PC-3 (cell line): ENCODE measurements around the gene CD226. TPM values are rescaled to one million over a fixed set of nuclear protein-coding genes. Genes with fewer than 3 reads are reported as not detected.
A peak's percentile ranks its signal among the peaks of the same experiment; 100 is the strongest.
"Not testable (repeated sequence)": the region's sequence is repeated elsewhere in the genome, so short reads cannot be mapped to it uniquely, and the experiment has no call there.

Experiments
- ATAC-seq: fragments of 200-7000 bp; cut with Tn5 transposase; 2 replicates; pipeline ENCODE4 v1.9.1; 2020; ENCODE audit warnings: mild to moderate bottlenecking, moderate library complexity
- BruUV-seq: library from RNA; stranded (reverse); fragments of 400-500 nt; replicated peaks from 2 replicates; lab custom pipeline; 2021; lab: Mats Ljungman, UMichigan
- CTCF ChIA-PET: fragments of 300-600 bp; sonication (Branson Sonifier 250); formaldehyde crosslinking; loops from one replicate; lab custom pipeline; 2022; ENCODE audit warnings: antibody characterized with exemption; lab: Charles Lee
- POLR2A ChIA-PET: fragments of 300-600 bp; sonication (Branson Sonifier 250); formaldehyde crosslinking; loops from one replicate; lab custom pipeline; 2022; ENCODE audit warnings: antibody characterized with exemption; ENCODE audit not compliant: unreplicated experiment; lab: Charles Lee
- DNase-seq: peaks from one replicate; pipeline ENCODE4 v3.0.0-alpha.2; 2015
- H2AFZ ChIP-seq: fragments of 300-600 bp; sonication (generic); 2 replicates; pipeline ENCODE4 v1.6.0; 2016; ENCODE audit warnings: antibody characterized with exemption, low read length
- H3F3A ChIP-seq: fragments of 300-600 bp; sonication (generic); one replicate; pipeline ENCODE4 v1.6.0; 2017; ENCODE audit warnings: antibody characterized with exemption, low read length, control low read depth, mild to moderate bottlenecking; ENCODE audit not compliant: unreplicated experiment
- H3K27ac ChIP-seq: fragments of 300-600 bp; sonication (generic); 2 replicates; pipeline ENCODE4 v1.5.1; 2016; ENCODE audit warnings: mild to moderate bottlenecking, low read length
- H3K27me3 ChIP-seq: fragments of 300-600 bp; sonication (generic); 2 replicates; pipeline ENCODE4 v1.6.1; 2016; ENCODE audit warnings: low read length, mixed read lengths
- H3K36me3 ChIP-seq: fragments of 300-600 bp; sonication (generic); 2 replicates; pipeline ENCODE4 v1.6.1; 2016; ENCODE audit warnings: low read depth, mixed run types, low read length, mixed read lengths
- H3K4me1 ChIP-seq: fragments of 300-600 bp; sonication (generic); 2 replicates; pipeline ENCODE4 v1.5.1; 2016; ENCODE audit warnings: low read length; ENCODE audit not compliant: insufficient read depth
- H3K4me2 ChIP-seq: fragments of 300-600 bp; sonication (generic); 2 replicates; pipeline ENCODE4 v1.6.0; 2016; ENCODE audit warnings: low read length
- H3K4me3 ChIP-seq: fragments of 300-600 bp; sonication (generic); 2 replicates; pipeline ENCODE4 v1.5.1; 2016; ENCODE audit warnings: mild to moderate bottlenecking, low read length, mixed read lengths
- H3K79me2 ChIP-seq: fragments of 300-600 bp; sonication (generic); 2 replicates; pipeline ENCODE4 v1.6.1; 2017; ENCODE audit warnings: low read length, mixed read lengths
- H3K9ac ChIP-seq: fragments of 300-600 bp; sonication (generic); 2 replicates; pipeline ENCODE4 v1.6.0; 2016; ENCODE audit warnings: mild to moderate bottlenecking, low read length
- H3K9me2 ChIP-seq: fragments of 300-600 bp; sonication (generic); replicated peaks from 2 replicates; pipeline ENCODE4 v1.6.1; 2016; ENCODE audit warnings: mixed run types, low read length, mixed read lengths
- H3K9me3 ChIP-seq: fragments of 300-600 bp; sonication (generic); 2 replicates; pipeline ENCODE4 v1.6.1; 2016; ENCODE audit warnings: low read length, mixed read lengths
- H4K20me1 ChIP-seq: fragments of 300-600 bp; sonication (generic); 2 replicates; pipeline ENCODE4 v1.6.1; 2016; ENCODE audit warnings: low read length, mixed read lengths
- CTCF ChIP-seq: fragments of 300-600 bp; sonication (generic); conservative IDR thresholded peaks from 2 replicates; pipeline ENCODE4 v1.5.1; 2017; ENCODE audit warnings: antibody characterized with exemption, low read depth, mild to moderate bottlenecking, low read length
- EZH2 ChIP-seq: fragments of 300-600 bp; sonication (generic); IDR thresholded peaks from one replicate; pipeline ENCODE4 v1.6.1; 2017; ENCODE audit warnings: antibody characterized with exemption, mild to moderate bottlenecking, low read length; ENCODE audit not compliant: unreplicated experiment
- EZH2phosphoT487 ChIP-seq: fragments of 300-600 bp; sonication (generic); IDR thresholded peaks from 2 replicates; pipeline ENCODE4 v1.6.1; 2018; ENCODE audit warnings: mild to moderate bottlenecking, antibody characterized with exemption, low read length, borderline replicate concordance
- intact Hi-C: fragments of 100-400 bp; cut with micrococcal nuclease; formaldehyde crosslinking; loops from 2 replicates; pipeline ENCODE4 v1.9.0; 2023
- total RNA-seq: library from RNA; depleted of rRNA; stranded (reverse); fragments of >200 nt; gene quantifications from 2 replicates; pipeline ENCODE4 v1.2.3, GENCODE V29; 2014

Gene CD226
- total RNA-seq, 1 experiment from 2014 or later, result 0.26 TPM

DNA sequence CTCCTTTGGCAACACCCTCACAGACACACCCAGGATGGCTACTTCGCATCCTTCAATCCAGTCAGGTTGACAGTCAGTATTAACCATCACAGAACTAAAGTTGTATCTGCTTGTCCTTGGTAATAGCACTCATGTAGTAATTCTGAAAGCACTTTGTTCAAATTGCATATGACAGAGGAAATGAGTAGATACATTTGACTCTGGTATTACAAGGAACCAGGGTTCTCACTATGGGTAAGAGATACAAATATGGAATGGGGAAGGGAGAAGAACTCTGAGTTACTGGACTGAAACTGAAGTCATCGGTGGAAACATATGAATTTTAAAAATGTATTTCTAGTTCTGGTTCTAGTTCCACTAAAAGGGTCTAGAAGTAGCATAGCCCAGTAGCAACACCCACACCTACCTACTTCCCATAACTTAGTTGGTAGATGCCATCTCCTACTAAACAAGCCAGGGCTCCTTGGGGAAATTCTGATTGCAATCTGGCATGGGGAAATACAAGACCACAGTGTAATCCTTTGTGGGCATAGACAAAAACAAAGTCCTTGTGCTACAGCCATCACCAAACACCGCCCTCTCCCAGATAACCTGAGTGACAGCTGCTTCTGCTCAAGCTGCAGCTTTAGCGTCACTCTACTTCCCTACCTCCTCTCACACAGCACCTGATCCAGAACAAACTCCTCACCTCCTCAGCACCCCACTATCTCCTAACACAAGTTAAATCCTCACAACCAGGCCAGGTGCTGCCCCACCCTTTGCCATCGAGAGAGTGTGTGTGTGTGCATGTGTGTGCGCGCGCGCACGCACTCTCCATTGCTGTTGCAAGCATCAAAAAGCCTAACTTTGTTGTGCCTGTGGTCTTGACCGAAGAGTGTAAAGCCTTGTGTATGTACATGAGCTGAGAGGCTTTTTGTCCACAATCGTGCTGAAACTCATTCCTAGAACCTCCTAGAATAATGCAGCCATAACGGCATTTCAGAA is 31.4 kb upstream of the CD226 start:
- H3F3A ChIP-seq, result no peaks in the 10 kb centered on the region
- ATAC-seq (no peak), DNase-seq (no peak)
- intact Hi-C loops, result no loop called here
- no peaks in the 10 kb centered on the region for H3K79me2 ChIP-seq
- no peak overlapping the region for H3K4me3 ChIP-seq
- ChIA-PET CTCF (no interaction called here), POLR2A (no interaction called here)
- TF ChIP-seq EZH2 (no peak), CTCF (no peak), EZH2phosphoT487 (no peak)
- no peaks in the 10 kb centered on the region; the same call in 1 of the 2 replicates for H3K36me3 ChIP-seq
- H3K9me2 ChIP-seq, result no peaks in the 10 kb centered on the region
- BruUV-seq, result no TSS peak
- no peak overlapping the region for H3K4me2 ChIP-seq
- H3K4me1 ChIP-seq, result no peaks in the 10 kb centered on the region
- H4K20me1 ChIP-seq, result no peaks in the 10 kb centered on the region
- H3K9ac ChIP-seq, result no peak overlapping the region
- H2AFZ ChIP-seq, result no peak overlapping the region
- H3K9me3 ChIP-seq, result no peaks in the 10 kb centered on the region
- no peaks in the 10 kb centered on the region for H3K27me3 ChIP-seq
- no peak overlapping the region for H3K27ac ChIP-seq

DNA sequence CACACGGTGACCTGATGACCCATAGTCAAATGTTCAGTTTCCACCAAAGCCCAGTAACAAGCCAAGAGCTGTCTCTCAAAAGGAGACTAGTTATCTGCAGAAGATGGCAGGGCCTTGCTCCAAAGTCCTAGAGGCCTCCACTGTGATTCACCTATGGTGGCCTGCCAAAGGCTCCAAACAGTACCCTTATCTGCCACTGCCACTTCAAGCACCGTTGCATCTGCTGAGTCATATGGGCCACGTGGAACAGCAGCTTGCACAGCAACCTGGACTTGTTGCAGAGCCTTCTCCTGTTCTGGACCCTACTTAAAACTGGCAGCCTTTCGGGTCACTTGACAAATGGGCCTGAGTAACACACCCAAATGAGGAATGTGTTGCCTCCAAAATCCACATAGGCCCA is 27.6 kb upstream of the CD226 start:
- CTCF ChIA-PET, H3K4me1 ChIP-seq, H3K9me2 ChIP-seq, POLR2A ChIA-PET, H3K4me3 ChIP-seq, H3K9me3 ChIP-seq, H3F3A ChIP-seq, DNase-seq, H4K20me1 ChIP-seq, H3K9ac ChIP-seq, ATAC-seq, H3K36me3 ChIP-seq, H3K79me2 ChIP-seq, H3K27me3 ChIP-seq, H3K4me2 ChIP-seq, H2AFZ ChIP-seq, BruUV-seq, intact Hi-C loops, H3K27ac ChIP-seq: not testable (repeated sequence)

GRCh38 chr18:69974365-69974764 is 26.7 kb upstream of the CD226 start:
- CTCF ChIA-PET, result no interaction called here
- POLR2A ChIA-PET, result no interaction called here
- DNase-seq, result peak; percentile 46
- no peak for TF ChIP-seq CTCF
- TF ChIP-seq EZH2, result no peak
- TF ChIP-seq EZH2phosphoT487, result no peak
- Histone ChIP-seq H3K4me1 (no peaks in the 10 kb centered on the region), H3K4me2 (no peak overlapping the region), H3K4me3 (no peak overlapping the region), H3K79me2 (no peaks in the 10 kb centered on the region), H3K27me3 (no peaks in the 10 kb centered on the region), H3K36me3 (no peaks in the 10 kb centered on the region; the same call in 1 of the 2 replicates), H4K20me1 (no peaks in the 10 kb centered on the region), H2AFZ (no peak overlapping the region), H3K9me3 (no peaks in the 10 kb centered on the region), H3K9me2 (no peaks in the 10 kb centered on the region), H3K27ac (no peak overlapping the region), H3K9ac (no peak overlapping the region), H3F3A (no peaks in the 10 kb centered on the region)
- no peak for ATAC-seq
- BruUV-seq, result no TSS peak
- intact Hi-C loops, result no loop called here
